HCT116 (cell line): ENCODE data around the gene ATF5.

Source experiments
- CEBPB ChIP-seq: IDR thresholded peaks from 2 replicates; pipeline ENCODE4 v1.6.1; 2012; ENCODE audit warnings: low read depth
- CTCF ChIP-seq, 3 experiments: fragments of 200-600 bp in 1 of 3; sonication (generic) in 1 of 3; IDR thresholded peaks in 2 of 3; conservative IDR thresholded peaks in 1 of 3; 2 replicates each; pipeline ENCODE4 v1.5.1; 2012 to 2017; ENCODE audit warnings: low read depth in 2 of 3, low read length in 2 of 3, antibody characterized with exemption in 1 of 3, borderline replicate concordance in 1 of 3, control low read depth in 1 of 3, mild to moderate bottlenecking in 1 of 3, mixed read lengths in 1 of 3, mixed run types in 1 of 3, moderate library complexity in 1 of 3; ENCODE audit not compliant: insufficient read depth in 1 of 3
- EGR1 ChIP-seq: IDR thresholded peaks from 2 replicates; pipeline ENCODE4 v1.6.1; 2012; ENCODE audit warnings: low read depth
- JUND ChIP-seq: IDR thresholded peaks from 2 replicates; pipeline ENCODE4 v1.6.1; 2012
- MAX ChIP-seq: IDR thresholded peaks from 2 replicates; pipeline ENCODE4 v1.6.1; 2012
- POLR2A ChIP-seq: IDR thresholded peaks from 2 replicates; pipeline ENCODE4 v1.7.0; 2011; ENCODE audit warnings: borderline replicate concordance; ENCODE audit not compliant: insufficient read depth, insufficient read length; ENCODE audit errors: extremely low read depth
- POLR2AphosphoS5 ChIP-seq: IDR thresholded peaks from 2 replicates; pipeline ENCODE4 v1.6.1; 2011; ENCODE audit warnings: mild to moderate bottlenecking, low read depth, low read length, moderate library complexity
- RAD21 ChIP-seq: IDR thresholded peaks from 2 replicates; pipeline ENCODE4 v1.6.1; 2012; ENCODE audit warnings: low read depth, mild to moderate bottlenecking
- REST ChIP-seq: IDR thresholded peaks from 2 replicates; pipeline ENCODE4 v1.6.1; 2012; ENCODE audit warnings: low read depth
- SP1 ChIP-seq: IDR thresholded peaks from 2 replicates; pipeline ENCODE4 v1.6.1; 2012; ENCODE audit warnings: low read depth
- YY1 ChIP-seq: IDR thresholded peaks from 2 replicates; pipeline ENCODE4 v1.6.1; 2011; ENCODE audit warnings: low read length, low read depth, moderate library complexity, mild to moderate bottlenecking; ENCODE audit not compliant: insufficient replicate concordance; ENCODE audit errors: extremely low read depth

- TF ChIP-seq CTCF (IDR thresholded peaks at IDR 0.05 in 2 of 3, conservative IDR thresholded peaks at IDR 0.05 in 1 of 3; ENCODE audit: borderline replicate concordance in 1 of 3, insufficient read depth in 1 of 3, low read depth in 2 of 3, low read length in 2 of 3) (no peak), SP1 (no peak), JUND (no peak), REST (no peak), YY1 (no peak), POLR2A (no peak), RAD21 (no peak), EGR1 (no peak), MAX (no peak), POLR2AphosphoS5 (no peak), CEBPB (no peak)
These were observed 10.9 kb upstream of the ATF5 start for GRCh38 chr19:49918089-49918488.
